Heart left ventricle (tissue), 13 donors: ENCODE data around the gene USP53.

Source experiments
- CTCF ChIP-seq, 12 donors: fragments of 200-600 bp; sonication (generic) in 4 of 12; IDR thresholded peaks; one replicate each; pipeline versions ENCODE4 v1.5.0 to v1.8.0; 2018 to 2022; ENCODE audit warnings: antibody characterized with exemption in 12 of 12, mild to moderate bottlenecking in 5 of 12
- POLR2A ChIP-seq, 2 donors: fragments of 450-650 bp; IDR thresholded peaks; one replicate each; pipeline ENCODE4 v1.6.1; 2017; ENCODE audit warnings: antibody characterized with exemption in 2 of 2, mild to moderate bottlenecking in 2 of 2, moderate library complexity in 2 of 2
- donor health status: ischemic (EF 13 %, LVEDD 7.1; RV severe dilation, severe dysfunction).
- donor health status: DM: no; HTN: yes; CAD: no.
- donor health status: DM: no; HTN: no; CAD: no.
- donor health status: ischemic (EF 25% LVEDD 6.9; RV normal size, moderate dysfunction).
- donor health status: ischemic (EF 25% LVEDD 5.7; RV mildly dilated, moderate dysfunction).
- donor health status: ischemic (EF 35%, LVEDD 5.7; RV mildly dilated, moderate dysfunction).
- donor health status: nonischemic (EF 11% LVEDD 7.7; RV severe dilation, severe dysfunction).
- donor health status: DM: yes; HTN: yes; CAD: no.
- donor health status: PGD.
- donor health status: ischemic (EF 29% LVEDD 5.4; RV normal size, mild dysfunction).
- donor health status: nonischemic (EF 23%, LVEDD 6.1; RV moderate dilation, normal function).

GRCh38 chr4:119206178-119206577, 6.3 kb upstream of the USP53 start:
- TF ChIP-seq CTCF (IDR thresholded peaks at IDR 0.05) (no peak), POLR2A (IDR thresholded peaks at IDR 0.05) (no peak)
